GM21447 (cell line): ENCODE measurements around the gene ARHGEF10L.
"Not testable (repeated sequence)": the region's sequence is repeated elsewhere in the genome, so short reads cannot be mapped to it uniquely, and the experiment has no call there.

Experiments used
- ATAC-seq: cut with Tn5 transposase; IDR thresholded peaks from one replicate; pipeline ENCODE4 v1.9.1; 2021; ENCODE audit not compliant: unreplicated experiment

ARHGEF10L gene

DNA sequence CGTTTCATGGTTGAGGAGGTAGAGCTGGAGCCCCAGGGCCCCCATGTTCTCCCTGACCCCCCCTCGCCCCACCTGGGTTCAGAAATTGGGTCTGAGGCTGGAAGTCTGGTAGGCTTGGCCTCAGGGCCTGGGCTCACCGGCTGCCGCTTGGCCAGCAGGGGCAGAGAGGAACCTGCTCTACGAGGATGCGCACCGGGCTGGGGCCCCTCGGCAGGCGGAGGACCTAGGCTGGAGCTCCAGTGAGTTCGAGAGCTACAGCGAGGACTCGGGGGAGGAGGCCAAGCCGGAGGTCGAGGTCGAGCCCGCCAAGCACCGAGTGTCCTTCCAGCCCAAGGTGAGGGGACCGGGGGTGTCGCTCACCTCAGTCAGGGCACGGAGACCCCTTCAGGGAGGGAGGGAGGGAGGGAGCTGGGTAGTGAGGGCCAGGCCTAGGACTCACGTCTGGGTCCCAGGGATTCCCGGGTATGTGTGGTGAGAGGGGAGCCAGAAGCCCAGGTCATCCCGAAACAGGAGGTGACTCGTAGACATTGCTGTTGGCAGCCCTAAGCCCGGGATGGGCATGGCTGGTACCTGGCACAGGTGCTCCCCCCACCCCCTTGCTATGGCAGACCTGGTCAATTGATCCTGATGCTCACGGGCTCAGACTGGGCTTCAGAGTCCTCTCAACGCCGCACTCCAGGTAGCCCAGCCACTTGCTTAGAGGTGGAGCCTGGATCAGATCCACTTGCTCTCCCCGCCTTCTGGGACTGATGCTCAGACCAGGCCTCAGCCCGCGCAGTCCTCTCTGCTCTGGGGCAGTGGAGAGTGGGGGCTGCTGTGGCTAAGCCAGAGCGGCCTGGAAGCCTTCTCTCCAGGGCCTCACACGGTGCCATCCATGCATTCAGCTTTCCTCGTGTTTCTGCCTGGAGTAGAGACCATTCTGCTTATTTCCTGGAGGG lies 68.4 kb downstream of the ARHGEF10L start:
- no peak for ATAC-seq

DNA sequence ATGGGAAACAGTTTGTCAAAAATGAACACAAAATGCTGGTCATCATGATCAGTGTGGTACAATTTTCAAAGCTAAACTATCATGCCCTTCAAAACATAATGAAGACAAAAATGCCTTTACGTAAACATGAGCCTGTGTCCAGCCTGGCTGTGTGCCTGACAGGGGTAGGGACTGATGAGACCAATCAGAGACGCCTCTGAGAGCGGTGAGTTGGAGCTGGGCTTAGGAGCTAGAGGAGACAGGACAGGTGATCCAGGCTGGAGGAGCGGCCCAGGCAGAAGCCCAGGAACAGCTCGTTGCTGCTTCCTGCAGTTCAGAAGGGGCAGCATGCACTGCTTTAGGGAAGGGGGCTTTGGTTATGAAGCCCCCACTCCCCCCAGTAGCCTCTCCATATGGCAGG lies 70.0 kb downstream of the ARHGEF10L start:
- ATAC-seq, result no peak

DNA sequence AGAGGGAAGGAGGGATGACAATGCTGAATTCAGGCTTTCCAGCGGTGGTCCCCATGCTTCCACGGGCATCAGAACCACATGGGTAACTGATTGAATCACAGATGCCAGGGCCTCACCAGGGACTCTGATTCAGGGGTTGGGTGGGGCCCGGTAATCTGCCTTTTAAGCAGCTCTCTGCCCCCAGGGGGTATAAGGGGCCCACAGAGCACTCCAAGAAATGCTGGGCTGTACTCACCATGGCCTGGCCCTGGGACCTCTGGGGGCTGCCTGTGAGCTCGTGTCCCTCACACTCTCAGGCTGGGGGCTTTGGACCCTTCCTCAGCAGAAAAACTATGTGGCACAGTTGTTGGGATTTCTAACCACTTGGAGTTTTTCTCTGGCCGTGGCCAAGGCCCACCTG lies 70.6 kb downstream of the ARHGEF10L start:
- no peak for ATAC-seq

DNA sequence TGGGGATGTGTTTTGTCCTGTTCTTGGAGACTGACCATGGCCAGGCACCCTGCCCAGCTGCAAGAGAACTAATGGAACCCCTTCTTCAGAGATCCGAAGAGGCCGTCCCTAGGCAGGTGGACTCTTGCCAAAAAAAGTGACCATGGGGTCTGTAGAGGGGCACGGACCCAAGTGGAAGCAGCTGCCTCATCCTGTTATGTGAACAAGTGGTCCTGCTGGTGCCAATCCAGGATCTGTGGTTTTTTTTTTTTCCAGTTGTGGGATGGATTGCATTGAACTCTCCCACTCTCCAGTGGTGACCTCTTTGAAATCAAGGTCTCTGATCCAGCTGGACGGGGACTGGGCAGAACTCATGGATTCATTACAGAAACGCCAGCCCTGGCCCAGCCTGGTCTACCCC lies 71.2 kb downstream of the ARHGEF10L start:
- no peak for ATAC-seq

DNA sequence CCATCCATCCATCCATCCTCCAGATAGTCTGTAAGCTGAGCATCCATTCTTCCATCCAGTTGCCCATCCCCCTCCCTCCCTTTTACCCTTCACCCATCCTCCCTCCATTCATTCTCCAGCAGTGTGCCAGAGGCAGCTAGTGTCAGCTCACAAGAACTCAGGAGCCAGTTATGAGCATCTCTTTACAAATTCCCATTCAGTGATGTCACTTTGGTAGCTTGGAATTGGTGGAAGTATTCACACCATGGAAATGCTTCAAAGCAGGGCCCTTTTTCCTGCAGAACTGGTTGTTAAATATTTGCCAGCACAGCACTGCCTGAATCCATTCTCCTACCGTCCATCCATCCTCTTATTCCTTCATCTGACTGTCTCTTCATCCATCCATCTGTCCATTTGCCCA lies 72.5 kb downstream of the ARHGEF10L start:
- no peak for ATAC-seq

DNA sequence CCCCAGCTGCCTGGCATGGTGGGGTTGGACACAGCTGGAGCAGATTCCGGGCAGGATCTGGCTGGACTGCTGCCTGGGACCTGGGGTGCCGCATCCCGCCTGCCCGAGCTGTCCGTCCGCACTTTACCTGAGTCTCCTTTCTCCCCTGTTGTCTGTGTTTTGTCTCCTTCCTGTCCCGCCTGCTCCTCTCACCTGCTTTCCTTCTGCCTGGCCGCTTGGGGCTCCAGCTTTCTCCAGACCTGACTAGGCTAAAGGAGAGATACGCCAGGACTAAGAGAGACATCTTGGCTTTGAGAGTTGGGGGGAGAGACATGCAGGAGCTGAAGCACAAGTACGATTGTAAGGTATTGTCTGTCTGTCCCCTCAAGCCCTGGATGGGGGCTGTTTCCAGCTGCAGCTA lies 73.3 kb downstream of the ARHGEF10L start:
- no peak for ATAC-seq

DNA sequence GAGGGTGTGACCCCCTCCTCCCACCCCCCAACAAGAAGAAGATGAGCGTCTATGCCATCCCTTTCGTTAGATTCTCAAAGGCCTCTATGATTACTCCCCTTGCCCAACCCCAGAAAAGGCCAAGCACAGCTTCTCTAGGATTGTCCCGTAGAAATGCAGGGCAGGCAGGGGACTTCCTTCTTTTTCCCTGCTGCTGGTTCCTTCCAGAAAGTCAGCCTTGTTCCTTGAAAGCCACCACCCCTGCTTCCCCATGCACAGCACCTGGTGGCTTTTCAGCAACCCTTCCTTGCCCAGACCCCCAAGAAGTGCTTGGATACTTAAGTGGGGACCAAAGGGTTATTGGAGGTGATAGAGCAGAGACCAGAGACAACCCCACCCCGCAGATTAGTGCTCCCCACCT lies 75.1 kb downstream of the ARHGEF10L start:
- no peak for ATAC-seq

DNA sequence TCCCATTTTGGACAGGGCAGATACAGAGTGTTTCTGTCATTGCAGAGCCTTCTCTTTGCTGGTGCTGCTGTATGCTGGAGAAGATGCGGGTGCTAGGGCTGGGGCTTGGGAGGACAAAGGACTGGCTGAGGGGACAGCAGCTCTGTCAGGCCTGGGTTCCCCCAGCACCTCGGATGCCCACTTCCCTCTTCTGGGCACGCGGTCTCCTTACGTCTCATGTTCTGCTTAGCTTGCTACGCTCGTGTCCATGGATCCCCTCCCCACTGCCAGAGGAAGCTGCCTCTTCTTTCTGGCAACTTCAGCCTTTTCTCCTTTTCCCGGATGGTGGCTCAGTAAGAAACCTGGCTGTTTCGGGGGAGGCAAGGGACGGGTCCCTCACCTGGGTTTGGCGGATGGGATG lies 75.7 kb downstream of the ARHGEF10L start:
- ATAC-seq, result no peak

DNA sequence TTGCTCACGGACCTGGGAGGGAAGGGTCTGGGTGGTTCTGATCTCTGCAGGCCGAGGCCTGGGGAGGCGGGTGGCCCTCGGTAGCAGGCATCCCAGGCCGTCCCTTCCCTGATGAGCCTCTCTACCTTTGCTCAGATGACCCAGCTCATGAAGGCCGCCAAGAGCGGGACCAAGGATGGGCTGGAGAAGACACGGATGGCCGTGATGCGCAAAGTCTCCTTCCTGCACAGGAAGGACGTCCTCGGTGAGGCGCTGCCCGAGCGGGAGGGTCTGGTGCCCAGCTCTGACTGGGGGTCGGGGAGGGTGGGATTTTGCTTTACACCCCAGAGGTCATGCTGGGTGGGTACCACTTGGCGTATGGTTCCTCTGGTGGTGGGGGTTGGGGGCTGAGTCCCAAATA lies 76.5 kb downstream of the ARHGEF10L start:
- no peak for ATAC-seq

DNA sequence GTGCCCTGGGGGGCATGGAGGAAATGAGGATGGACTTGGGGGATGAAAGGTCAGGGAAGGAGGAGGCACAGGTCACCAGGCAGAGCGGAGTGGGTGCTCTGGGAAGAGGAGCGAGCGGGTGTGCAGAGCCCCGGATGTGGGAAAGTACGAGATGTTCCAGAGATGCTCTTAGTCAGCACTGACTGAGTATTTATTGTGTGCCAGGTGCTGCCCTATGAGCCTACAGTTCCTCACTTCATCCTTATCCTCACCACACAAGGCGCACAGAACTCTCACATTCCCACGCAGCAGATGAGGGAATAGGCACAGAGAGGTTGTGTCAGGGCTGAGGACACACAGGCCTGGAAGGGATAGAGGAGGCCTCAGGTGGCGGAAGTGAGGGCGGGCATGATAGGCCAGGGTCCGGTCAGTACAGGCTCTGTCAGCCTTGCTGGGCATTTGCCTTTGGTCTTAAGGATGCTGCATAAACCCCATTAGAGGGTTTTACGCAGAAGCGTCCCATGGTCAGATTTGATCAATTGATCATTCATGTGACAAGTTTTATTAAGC lies 77.3 kb downstream of the ARHGEF10L start:
- ATAC-seq, result no peak

DNA sequence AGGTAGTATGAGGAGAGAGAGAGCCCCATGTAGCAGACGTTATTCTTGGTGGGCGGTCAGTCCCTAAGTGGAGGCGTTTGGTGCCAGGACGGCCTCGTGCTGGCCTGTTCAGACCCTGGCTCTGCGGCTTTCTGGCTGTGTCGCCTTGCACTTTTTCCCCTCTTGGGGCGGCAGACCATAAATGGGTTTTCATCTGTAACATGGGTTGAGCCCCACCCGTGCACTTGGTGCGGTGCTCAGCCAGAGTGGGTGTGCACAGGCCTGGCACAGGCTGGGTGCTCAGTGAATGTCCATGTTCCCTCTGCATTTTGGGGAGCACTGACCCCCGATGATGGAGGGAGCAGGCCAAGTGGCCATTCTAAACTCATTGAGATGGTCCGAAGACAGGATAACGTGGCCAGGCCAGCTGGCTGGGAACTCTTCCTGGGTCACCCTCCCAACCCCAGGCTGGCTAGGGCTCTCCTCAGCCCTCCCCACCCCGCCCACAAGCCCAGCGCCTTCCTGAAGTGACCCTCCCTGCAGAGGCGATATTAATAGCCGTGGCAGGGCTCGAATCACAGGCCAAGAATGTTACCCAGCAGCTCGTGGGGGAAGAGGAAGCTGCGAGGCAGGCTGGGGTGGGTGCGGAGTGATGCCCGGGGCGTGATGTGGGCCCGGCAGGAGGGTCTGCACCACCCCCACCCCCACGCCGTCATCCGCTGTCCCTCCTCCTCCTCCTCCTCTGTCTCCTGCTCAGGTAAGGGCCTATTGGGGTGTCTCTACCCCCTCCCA lies 78.5 kb downstream of the ARHGEF10L start:
- ATAC-seq, result no peak

DNA sequence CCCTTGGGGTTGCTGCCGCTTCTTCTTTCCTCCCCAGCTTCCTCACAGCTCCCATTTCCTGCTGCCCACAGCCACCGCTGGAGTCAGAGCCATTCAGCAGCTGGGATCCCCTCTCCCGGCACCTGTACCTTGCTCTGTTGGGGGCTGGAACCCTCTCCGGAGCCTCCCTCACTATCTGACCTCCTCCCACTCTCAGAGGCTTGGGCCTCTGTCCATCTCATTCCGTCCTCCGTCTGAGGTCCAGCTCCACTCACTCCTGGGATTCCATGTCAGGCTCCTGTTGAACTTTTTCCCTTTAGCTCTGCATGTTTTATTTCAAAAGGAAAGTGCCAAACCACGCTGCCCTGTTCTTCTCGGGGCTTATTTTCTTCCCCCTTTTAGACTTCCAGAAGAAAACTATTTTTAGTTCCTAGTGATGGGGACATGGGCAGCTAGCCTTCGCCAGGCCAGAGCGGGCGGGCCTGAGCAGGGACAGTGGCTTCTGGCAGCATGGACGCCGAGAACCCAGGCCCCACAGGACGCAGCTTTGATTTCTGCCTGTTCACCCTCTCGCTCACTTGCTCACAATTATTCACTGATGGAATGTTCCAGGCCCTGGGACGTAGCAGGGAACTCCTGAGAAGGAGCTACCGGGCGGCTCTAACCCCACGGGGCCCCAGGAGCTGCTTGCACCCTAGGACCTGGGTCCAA lies 79.2 kb downstream of the ARHGEF10L start:
- ATAC-seq, result no peak

DNA sequence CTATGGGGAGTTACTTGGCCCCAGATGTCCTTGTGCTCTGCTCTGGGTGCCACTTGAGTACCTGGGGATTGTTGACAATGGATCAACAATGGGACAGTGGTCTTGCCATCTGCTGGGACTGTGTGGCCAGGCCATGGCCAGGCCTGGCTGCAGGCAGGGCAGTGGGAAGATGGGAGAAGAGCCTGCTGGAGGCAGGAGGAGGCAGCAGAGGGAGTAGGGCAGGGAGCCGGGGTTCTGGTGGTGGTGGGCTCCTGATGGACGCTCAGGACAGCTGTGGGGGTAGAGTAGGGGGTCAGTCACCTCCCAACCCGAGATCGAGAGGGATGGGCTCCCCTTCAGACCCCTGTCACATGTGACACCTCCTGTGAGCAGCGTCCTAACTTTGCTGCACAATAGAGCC lies 81.0 kb downstream of the ARHGEF10L start:
- ATAC-seq, result no peak

DNA sequence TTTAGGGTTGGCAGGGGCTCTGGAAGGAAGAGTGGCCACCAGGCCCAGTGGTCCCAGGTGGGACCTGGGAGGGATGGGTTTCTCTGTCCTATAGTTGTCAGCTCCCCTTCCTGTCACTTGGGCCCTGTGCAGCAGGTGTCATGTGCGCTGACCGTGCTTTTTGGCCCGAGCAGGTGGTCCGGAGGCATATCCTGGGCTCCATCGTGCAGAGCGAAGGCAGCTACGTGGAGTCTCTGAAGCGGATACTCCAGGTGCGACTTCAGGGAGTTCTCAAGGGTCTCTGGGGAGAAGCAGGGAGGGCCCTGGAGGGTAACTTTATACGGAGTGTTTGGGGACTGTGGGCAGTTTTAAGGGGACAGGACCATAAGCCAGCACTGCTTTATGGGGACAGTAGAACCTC lies 82.2 kb downstream of the ARHGEF10L start:
- ATAC-seq, result no peak

DNA sequence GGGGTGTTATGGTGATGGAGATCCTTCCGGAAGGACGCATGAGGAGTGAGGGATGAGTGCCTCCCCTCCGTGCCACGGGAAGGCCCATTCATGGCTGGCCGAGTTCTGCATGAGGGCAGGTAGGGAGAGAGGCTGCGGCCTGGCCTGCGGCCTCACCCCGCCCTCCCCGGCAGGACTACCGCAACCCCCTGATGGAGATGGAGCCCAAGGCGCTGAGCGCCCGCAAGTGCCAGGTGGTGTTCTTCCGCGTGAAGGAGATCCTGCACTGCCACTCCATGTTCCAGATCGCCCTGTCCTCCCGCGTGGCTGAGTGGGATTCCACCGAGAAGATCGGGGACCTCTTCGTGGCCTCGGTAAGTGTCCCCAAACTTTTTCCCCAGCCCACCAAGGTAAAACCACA lies 83.3 kb downstream of the ARHGEF10L start:
- no peak for ATAC-seq

DNA sequence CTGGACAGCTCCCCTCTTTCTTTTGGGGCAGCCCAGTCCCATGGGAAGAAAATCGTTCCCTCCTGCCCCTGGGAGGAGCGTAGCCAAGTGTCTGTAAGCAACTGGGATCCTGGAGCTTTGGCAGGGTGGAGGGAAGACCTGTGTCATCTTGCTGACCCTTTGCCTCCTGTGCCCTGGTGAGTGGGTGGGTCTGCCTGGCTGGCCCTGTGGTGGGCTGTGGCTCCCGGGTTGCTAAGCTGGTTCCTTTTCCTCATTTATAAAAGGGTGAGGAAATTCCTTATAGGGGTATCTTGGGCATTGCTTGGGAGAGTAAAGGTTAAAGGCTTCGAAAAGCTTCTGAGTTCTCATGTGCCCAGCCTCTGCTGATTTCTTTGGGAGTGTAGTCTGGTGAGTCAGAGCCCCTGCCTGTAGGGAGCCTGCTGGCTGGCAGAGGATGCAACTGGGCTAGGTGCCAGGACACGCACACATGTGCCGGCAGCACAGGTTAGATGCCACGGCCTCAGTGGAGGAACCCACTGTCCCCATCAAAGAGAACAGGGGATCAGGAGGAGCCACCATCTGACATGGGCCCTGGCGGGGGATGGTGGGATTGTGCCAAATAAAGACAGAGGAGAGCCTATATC lies 85.2 kb downstream of the ARHGEF10L start:
- ATAC-seq, result no peak

DNA sequence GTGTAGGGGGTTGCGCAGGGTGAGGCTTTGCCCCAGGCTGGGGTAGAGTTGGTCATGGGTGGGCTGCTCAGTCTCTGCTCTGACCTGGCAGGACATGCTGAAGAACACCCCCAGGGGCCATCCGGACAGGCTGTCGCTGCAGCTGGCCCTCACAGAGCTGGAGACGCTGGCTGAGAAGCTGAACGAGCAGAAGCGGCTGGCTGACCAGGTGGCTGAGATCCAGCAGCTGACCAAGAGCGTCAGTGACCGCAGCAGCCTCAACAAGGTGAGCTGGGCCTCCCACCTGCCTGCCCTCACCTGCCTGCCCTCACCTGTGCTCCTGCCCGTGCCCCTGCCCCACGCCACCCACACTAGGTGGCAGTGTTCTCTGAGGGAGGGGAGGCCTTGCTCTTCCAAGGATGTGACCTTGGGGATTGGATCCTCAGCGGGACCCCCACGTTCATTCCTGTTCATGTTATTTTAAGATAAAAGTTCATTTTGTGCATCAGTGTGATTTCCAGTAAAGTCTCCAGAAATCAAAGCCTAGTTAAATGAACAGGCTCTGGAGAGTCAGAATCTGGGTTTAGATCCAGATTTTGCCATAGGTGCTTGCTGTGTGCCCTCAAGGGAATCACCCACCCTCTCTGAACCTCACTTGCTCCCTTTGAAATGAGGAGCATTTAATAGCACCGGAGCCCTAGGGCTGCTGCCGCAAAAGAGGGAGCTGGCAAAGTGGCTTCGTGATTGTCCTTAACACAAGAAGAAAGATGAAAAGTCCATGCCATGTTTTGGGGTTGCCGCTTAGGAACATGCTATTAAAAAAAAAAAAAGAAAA lies 87.9 kb downstream of the ARHGEF10L start:
- no peak for ATAC-seq

DNA sequence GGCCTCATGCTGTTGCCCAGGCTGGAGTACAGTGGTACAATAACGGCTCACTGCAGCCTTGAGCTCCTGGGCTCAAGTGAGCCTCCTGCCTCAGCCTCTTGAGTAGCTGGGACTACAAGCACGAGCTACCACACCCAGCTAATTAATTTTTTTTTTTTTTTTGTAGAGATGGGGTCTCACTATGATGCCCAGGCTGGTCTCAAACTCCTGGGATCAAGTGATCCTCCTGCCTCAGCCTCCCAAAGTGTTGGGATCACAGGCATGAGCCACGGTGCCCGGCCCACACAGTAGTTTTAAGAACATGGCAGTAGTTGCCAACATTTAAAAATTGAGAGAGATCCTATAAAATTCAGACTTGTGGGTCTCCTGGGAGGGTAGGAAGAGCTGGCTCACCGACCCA lies 89.5 kb downstream of the ARHGEF10L start:
- not testable (repeated sequence) for ATAC-seq

DNA sequence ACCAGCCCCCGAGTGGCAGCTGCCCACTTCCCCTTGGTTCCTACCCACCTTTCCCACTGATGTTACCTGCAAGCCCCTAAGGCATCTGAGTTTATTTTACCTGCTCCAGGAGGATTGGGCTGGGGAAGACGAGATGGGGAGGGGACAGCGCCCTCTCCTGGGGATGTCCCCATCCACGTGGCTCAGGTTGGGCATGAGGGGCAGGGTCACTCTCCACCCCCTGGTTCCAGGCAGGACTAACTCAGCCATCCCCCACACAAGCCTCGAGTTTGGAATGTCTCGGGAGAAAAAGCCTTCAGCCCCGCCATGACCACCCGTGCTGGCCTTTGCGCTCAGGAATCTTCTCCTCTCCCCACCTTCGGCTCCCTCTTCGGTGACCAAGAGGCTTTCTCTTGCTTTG lies 90.0 kb downstream of the ARHGEF10L start:
- ATAC-seq, result no peak
